ENCODE results near the gene EHF. TPM values are rescaled to one million over a fixed set of nuclear protein-coding genes. Genes with fewer than 3 reads are reported as not detected.

Gene EHF
- total and polyA plus RNA-seq, 9 of the 15 experiments (the other 6 are each of a cell fraction or from before 2014, with no cell fraction given), result 0.04 to 0.54 (median 0.37) TPM

DNA sequence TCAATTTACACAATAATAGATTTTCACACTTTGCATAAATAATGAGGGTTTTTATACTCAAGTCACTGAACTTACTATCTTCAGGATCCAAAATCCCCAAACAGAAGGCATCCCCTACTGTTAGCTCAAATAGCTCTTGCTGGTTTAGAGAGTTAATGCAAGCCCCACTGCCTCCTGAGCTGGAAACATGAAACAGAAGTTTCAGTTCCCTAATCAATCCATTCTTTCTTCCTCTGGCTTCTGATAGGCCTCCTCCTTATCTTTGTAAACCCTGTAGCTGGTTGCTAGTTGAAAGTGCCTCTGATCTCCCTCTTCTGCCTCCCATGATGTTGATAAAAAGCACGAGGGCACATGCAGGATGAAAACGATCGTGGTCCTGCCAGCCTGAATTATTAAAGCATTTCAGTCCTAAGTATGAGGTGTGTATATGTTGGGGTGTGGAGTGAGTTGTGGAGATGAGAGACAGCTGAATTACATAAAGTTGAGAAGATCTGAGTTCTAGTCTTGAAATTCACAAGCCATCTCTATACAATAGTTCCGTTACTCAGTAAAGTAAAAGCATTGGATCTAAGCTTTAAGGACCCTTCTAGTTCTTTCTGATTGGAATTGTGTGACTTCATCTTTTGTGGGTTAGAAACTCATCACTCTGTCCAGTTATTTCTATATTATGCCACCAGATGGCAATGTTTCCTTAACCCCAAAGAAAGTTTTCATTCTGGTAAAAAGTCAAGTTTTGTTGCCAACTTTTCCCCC, 35.0 kb upstream of the EHF start (continued):
- TF ChIP-seq, protein P1, sequence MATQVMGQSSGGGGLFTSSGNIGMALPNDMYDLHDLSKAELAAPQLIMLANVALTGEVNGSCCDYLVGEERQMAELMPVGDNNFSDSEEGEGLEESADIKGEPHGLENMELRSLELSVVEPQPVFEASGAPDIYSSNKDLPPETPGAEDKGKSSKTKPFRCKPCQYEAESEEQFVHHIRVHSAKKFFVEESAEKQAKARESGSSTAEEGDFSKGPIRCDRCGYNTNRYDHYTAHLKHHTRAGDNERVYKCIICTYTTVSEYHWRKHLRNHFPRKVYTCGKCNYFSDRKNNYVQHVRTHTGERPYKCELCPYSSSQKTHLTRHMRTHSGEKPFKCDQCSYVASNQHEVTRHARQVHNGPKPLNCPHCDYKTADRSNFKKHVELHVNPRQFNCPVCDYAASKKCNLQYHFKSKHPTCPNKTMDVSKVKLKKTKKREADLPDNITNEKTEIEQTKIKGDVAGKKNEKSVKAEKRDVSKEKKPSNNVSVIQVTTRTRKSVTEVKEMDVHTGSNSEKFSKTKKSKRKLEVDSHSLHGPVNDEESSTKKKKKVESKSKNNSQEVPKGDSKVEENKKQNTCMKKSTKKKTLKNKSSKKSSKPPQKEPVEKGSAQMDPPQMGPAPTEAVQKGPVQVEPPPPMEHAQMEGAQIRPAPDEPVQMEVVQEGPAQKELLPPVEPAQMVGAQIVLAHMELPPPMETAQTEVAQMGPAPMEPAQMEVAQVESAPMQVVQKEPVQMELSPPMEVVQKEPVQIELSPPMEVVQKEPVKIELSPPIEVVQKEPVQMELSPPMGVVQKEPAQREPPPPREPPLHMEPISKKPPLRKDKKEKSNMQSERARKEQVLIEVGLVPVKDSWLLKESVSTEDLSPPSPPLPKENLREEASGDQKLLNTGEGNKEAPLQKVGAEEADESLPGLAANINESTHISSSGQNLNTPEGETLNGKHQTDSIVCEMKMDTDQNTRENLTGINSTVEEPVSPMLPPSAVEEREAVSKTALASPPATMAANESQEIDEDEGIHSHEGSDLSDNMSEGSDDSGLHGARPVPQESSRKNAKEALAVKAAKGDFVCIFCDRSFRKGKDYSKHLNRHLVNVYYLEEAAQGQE (IDR thresholded peaks at IDR 0.05; ENCODE audit: borderline replicate concordance), result peak; percentile 94
- TF ChIP-seq, protein P1 (CRISPR knock-in tag; IDR thresholded peaks at IDR 0.05; ENCODE audit: low read depth), result no peak
- peak; percentile 17; the same call in 1 of the 2 replicates for TF ChIP-seq SMAD4 (CRISPR knock-in tag; conservative IDR thresholded peaks at IDR 0.05)
- TF ChIP-seq, protein P2, sequence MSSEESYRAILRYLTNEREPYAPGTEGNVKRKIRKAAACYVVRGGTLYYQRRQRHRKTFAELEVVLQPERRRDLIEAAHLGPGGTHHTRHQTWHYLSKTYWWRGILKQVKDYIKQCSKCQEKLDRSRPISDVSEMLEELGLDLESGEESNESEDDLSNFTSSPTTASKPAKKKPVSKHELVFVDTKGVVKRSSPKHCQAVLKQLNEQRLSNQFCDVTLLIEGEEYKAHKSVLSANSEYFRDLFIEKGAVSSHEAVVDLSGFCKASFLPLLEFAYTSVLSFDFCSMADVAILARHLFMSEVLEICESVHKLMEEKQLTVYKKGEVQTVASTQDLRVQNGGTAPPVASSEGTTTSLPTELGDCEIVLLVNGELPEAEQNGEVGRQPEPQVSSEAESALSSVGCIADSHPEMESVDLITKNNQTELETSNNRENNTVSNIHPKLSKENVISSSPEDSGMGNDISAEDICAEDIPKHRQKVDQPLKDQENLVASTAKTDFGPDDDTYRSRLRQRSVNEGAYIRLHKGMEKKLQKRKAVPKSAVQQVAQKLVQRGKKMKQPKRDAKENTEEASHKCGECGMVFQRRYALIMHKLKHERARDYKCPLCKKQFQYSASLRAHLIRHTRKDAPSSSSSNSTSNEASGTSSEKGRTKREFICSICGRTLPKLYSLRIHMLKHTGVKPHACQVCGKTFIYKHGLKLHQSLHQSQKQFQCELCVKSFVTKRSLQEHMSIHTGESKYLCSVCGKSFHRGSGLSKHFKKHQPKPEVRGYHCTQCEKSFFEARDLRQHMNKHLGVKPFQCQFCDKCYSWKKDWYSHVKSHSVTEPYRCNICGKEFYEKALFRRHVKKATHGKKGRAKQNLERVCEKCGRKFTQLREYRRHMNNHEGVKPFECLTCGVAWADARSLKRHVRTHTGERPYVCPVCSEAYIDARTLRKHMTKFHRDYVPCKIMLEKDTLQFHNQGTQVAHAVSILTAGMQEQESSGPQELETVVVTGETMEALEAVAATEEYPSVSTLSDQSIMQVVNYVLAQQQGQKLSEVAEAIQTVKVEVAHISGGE (CRISPR knock-in tag; IDR thresholded peaks at IDR 0.05), result no peak
- TF ChIP-seq ZNF780A (CRISPR knock-in tag; IDR thresholded peaks at IDR 0.05), result no peak
- TF ChIP-seq ARNT (IDR thresholded peaks at IDR 0.05), result peak in 1 of 2 experiments; percentile 66; a peak in 1 of 4 replicates
- TF ChIP-seq TCF7 (IDR thresholded peaks at IDR 0.05; ENCODE audit: borderline replicate concordance), result no peak
- TF ChIP-seq HDGF (IDR thresholded peaks at IDR 0.05), result no peak
- no peak for TF ChIP-seq CBX3 (IDR thresholded peaks at IDR 0.05; ENCODE audit: borderline replicate concordance in 1 of 2, low read length in 2 of 2)
- TF ChIP-seq CBX2 (IDR thresholded peaks at IDR 0.05; ENCODE audit: insufficient read depth, low read length, poor library complexity, severe bottlenecking), result no peak
- TF ChIP-seq CBFA2T3 (IDR thresholded peaks at IDR 0.05), result peak; percentile 66
- no peak for TF ChIP-seq SLC30A9 (CRISPR knock-in tag; IDR thresholded peaks at IDR 0.05)
- no peak for TF ChIP-seq PTTG1 (tag; IDR thresholded peaks at IDR 0.05; ENCODE audit: low read depth)
- TF ChIP-seq SMARCA5 (IDR thresholded peaks at IDR 0.05), result no peak
- TF ChIP-seq ZNF140 (CRISPR knock-in tag; IDR thresholded peaks at IDR 0.05), result no peak
- no peak for TF ChIP-seq HSF4 (CRISPR knock-in tag; IDR thresholded peaks at IDR 0.05; ENCODE audit: borderline replicate concordance)

Data from K562 (cell line).